MCF 10A (cell line): ENCODE data around the gene CTBP2. TPM values are rescaled to one million over a fixed set of nuclear protein-coding genes. Genes with fewer than 3 reads are reported as not detected.

ENCODE experiments used
- BruUV-seq: library from RNA; stranded (reverse); fragments of 400-500 nt; replicated peaks from 2 replicates; lab custom pipeline; 2021; lab: Mats Ljungman, UMichigan
- CTCF ChIA-PET: fragments of 300-600 bp; sonication (Branson Sonifier 250); formaldehyde crosslinking; extraction: SDS; loops from one replicate; lab custom pipeline; 2021; ENCODE audit warnings: antibody characterized with exemption, inconsistent platforms; lab: Yijun Ruan, JAX
- POLR2A ChIA-PET: fragments of 300-600, 350-650 bp; sonication (Branson Sonifier 250); formaldehyde crosslinking; extraction: SDS; loops from one replicate; lab custom pipeline; 2020; ENCODE audit warnings: antibody characterized with exemption, inconsistent platforms; lab: Yijun Ruan, JAX
- DNase-seq: peaks from one replicate; pipeline ENCODE4 v3.0.0-alpha.2; 2018; ENCODE audit not compliant: unreplicated experiment
- H3K27ac Mint-ChIP-seq: one replicate; pipeline ENCODE4 v1.8.0; 2022; ENCODE audit warnings: mild to moderate bottlenecking, low read depth, mixed read lengths; ENCODE audit not compliant: unreplicated experiment
- H3K27me3 Mint-ChIP-seq: one replicate; pipeline ENCODE4 v1.8.0; 2022; ENCODE audit warnings: mixed read lengths; ENCODE audit not compliant: insufficient read depth, unreplicated experiment
- H3K36me3 Mint-ChIP-seq: one replicate; pipeline ENCODE4 v1.8.0; 2022; ENCODE audit warnings: mild to moderate bottlenecking, moderate library complexity, mixed read lengths; ENCODE audit not compliant: insufficient read depth, unreplicated experiment
- H3K4me1 Mint-ChIP-seq: one replicate; pipeline ENCODE4 v1.8.0; 2022; ENCODE audit warnings: mixed read lengths; ENCODE audit not compliant: insufficient read depth, unreplicated experiment
- H3K4me3 Mint-ChIP-seq: one replicate; pipeline ENCODE4 v1.8.0; 2022; ENCODE audit warnings: mild to moderate bottlenecking, moderate library complexity, mixed read lengths; ENCODE audit not compliant: unreplicated experiment
- H3K9me3 Mint-ChIP-seq: one replicate; pipeline ENCODE4 v1.8.0; 2022; ENCODE audit warnings: mixed read lengths; ENCODE audit not compliant: unreplicated experiment
- intact Hi-C: fragments of 100-400 bp; cut with micrococcal nuclease; formaldehyde crosslinking; loops from 2 replicates; pipeline ENCODE4 v1.14.1; 2022
- total RNA-seq: library from RNA; stranded (reverse); gene quantifications from 2 replicates; pipeline ENCODE4 v1.2.3, GENCODE V29; 2022
- TF ChIP-seq, protein P1 (sequence below): fragments of 200-600 bp; IDR thresholded peaks from one replicate; pipeline ENCODE4 v1.8.0; 2022; ENCODE audit warnings: antibody characterized with exemption, mild to moderate bottlenecking; ENCODE audit not compliant: unreplicated experiment

CTBP2 gene
- total RNA-seq, 1 experiment from 2014 or later, result 152 TPM

GRCh38 chr10:125064681-125065492, 95.5 kb downstream of the CTBP2 start:
- Mint-ChIP-seq H3K27me3 (no peaks in the 10 kb centered on the region), H3K9me3 (no peaks in the 10 kb centered on the region), H3K27ac (peak overlapping the region; percentile 81), H3K4me1 (peaks cover 44% of the 10 kb centered on the region), H3K4me3 (peak overlapping the region; percentile 47), H3K36me3 (peaks cover 43% of the 10 kb centered on the region)
- intact Hi-C loops, result loop anchor here (5.0 kb wide), 1 partner anchor 92 kb away; no protein-coding TSS in a partner anchor
- CTCF ChIA-PET, result interaction anchor here (0.6 to 8.2 kb wide), 9 partner anchors 12 to 86 kb away, joined by 3 to 105 read pairs (median 3); no protein-coding TSS in a partner anchor
- TF ChIP-seq, protein P1, sequence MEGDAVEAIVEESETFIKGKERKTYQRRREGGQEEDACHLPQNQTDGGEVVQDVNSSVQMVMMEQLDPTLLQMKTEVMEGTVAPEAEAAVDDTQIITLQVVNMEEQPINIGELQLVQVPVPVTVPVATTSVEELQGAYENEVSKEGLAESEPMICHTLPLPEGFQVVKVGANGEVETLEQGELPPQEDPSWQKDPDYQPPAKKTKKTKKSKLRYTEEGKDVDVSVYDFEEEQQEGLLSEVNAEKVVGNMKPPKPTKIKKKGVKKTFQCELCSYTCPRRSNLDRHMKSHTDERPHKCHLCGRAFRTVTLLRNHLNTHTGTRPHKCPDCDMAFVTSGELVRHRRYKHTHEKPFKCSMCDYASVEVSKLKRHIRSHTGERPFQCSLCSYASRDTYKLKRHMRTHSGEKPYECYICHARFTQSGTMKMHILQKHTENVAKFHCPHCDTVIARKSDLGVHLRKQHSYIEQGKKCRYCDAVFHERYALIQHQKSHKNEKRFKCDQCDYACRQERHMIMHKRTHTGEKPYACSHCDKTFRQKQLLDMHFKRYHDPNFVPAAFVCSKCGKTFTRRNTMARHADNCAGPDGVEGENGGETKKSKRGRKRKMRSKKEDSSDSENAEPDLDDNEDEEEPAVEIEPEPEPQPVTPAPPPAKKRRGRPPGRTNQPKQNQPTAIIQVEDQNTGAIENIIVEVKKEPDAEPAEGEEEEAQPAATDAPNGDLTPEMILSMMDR, result no peak
- POLR2A ChIA-PET, result interaction anchor here (0.6 to 5.2 kb wide), 12 partner anchors 9 to 93 kb away, joined by 3 to 28 read pairs (median 4); no protein-coding TSS in a partner anchor
- peak; percentile 73 for DNase-seq
- BruUV-seq, result no TSS peak

GRCh38 chr10:125063256-125063925, 97.0 kb downstream of the CTBP2 start:
- Mint-ChIP-seq H3K9me3 (no peaks in the 10 kb centered on the region), H3K27ac (peak overlapping the region; percentile 27), H3K4me1 (peaks cover 46% of the 10 kb centered on the region), H3K4me3 (no peak overlapping the region), H3K36me3 (peaks cover 33% of the 10 kb centered on the region), H3K27me3 (no peaks in the 10 kb centered on the region)
- ChIA-PET CTCF (interaction anchor here (0.6 to 8.2 kb wide), 9 partner anchors 14 to 821 kb away, joined by 3 to 105 read pairs (median 4); no protein-coding TSS in a partner anchor), POLR2A (interaction anchor here (0.8 to 5.2 kb wide), 5 partner anchors 24 to 95 kb away, joined by 4 to 28 read pairs (median 11); no protein-coding TSS in a partner anchor)
- intact Hi-C loops, result loop anchor here (5.0 kb wide), 1 partner anchor 94 kb away; no protein-coding TSS in a partner anchor
- no TSS peak for BruUV-seq
- TF ChIP-seq, protein P1, result no peak
- no peak for DNase-seq

- intact Hi-C loops, result loop anchor here (5.0 kb wide), 1 partner anchor 94 kb away; no protein-coding TSS in a partner anchor
- peak overlapping the region; percentile 27 for H3K27ac Mint-ChIP-seq
- POLR2A ChIA-PET, result interaction anchor here (0.6 to 5.2 kb wide), 6 partner anchors 16 to 658 kb away, joined by 3 to 28 read pairs (median 13); no protein-coding TSS in a partner anchor
Observed at GRCh38 chr10:125062914-125063230, 97.5 kb downstream of the CTBP2 start.

More at GRCh38 chr10:125062914-125063230, 97.5 kb downstream of the CTBP2 start:
- CTCF ChIA-PET, result interaction anchor here (0.6 to 8.2 kb wide), 10 partner anchors 14 to 638 kb away, joined by 3 to 105 read pairs (median 4); no protein-coding TSS in a partner anchor
- Mint-ChIP-seq H3K27me3 (no peaks in the 10 kb centered on the region), H3K4me1 (peaks cover 46% of the 10 kb centered on the region), H3K36me3 (peaks cover 32% of the 10 kb centered on the region), H3K9me3 (no peaks in the 10 kb centered on the region), H3K4me3 (no peak overlapping the region)
- DNase-seq, result no peak
- TF ChIP-seq, protein P1, result no peak
- BruUV-seq, result no TSS peak
